Lung (tissue), 12 donors: ENCODE results near the gene CATSPER3. TPM values are rescaled to one million over a fixed set of nuclear protein-coding genes. Genes with fewer than 3 reads are reported as not detected.

Experiments used
- ATAC-seq: fragments of 200-7000 bp; cut with Tn5 transposase; one replicate; pipeline ENCODE4 v1.9.1; 2020; ENCODE audit warnings: moderate number of reproducible peaks; ENCODE audit not compliant: insufficient read depth, low FRiP score
- DNase-seq, 3 donors: peaks; one replicate each; pipeline ENCODE4 v3.0.0-alpha.2; 2013 to 2017
- H3K27ac ChIP-seq, 2 donors: one replicate each; pipeline ENCODE4 v1.5.1; 2013; ENCODE audit warnings: mild to moderate bottlenecking in 2 of 2, moderate library complexity in 2 of 2, control low read depth in 1 of 2, inconsistent platforms in 1 of 2, low read depth in 1 of 2, low read length in 1 of 2
- H3K27me3 ChIP-seq, 3 donors: one replicate each; pipeline ENCODE4 v1.5.1; 2013; ENCODE audit warnings: low read length in 2 of 3; ENCODE audit not compliant: control insufficient read depth in 3 of 3, insufficient read depth in 3 of 3
- H3K36me3 ChIP-seq, 4 donors: one replicate each; pipeline ENCODE4 v1.5.1; 2013; ENCODE audit warnings: low read length in 4 of 4, mild to moderate bottlenecking in 1 of 4, moderate library complexity in 1 of 4; ENCODE audit not compliant: control insufficient read depth in 4 of 4, insufficient read depth in 4 of 4
- H3K4me1 ChIP-seq, 5 donors: one replicate each; pipeline ENCODE4 v1.5.1; 2013; ENCODE audit warnings: low read length in 5 of 5, mild to moderate bottlenecking in 2 of 5, moderate library complexity in 1 of 5; ENCODE audit not compliant: control insufficient read depth in 5 of 5, insufficient read depth in 5 of 5
- H3K4me3 ChIP-seq: one replicate; pipeline ENCODE4 v1.5.1; 2013; ENCODE audit warnings: mild to moderate bottlenecking, control low read depth, moderate library complexity
- H3K9ac ChIP-seq, 2 donors: one replicate each; pipeline ENCODE4 v1.5.1; 2013; ENCODE audit warnings: low read length in 2 of 2, control low read depth in 1 of 2; ENCODE audit not compliant: insufficient read depth in 1 of 2
- H3K9me3 ChIP-seq, 4 donors: one replicate each; pipeline ENCODE4 v1.5.1; 2013; ENCODE audit warnings: low read length in 3 of 4, mild to moderate bottlenecking in 1 of 4, moderate library complexity in 1 of 4; ENCODE audit not compliant: control insufficient read depth in 4 of 4, insufficient read depth in 3 of 4
- WGBS, 2 donors: extraction: QIAGEN DNeasy Blood & Tissue Kit; methylation state at CpG; one replicate each; pipeline ENCODE4 v1.1.7; 2013; 5-methylcytosine and 5-hydroxymethylcytosine counted together
- polyA plus RNA-seq, 2 donors: library from polyadenylated mRNA; stranded (reverse); fragments of 200-250 nt; gene quantifications; one replicate each; pipeline ENCODE4 v1.2.1, GENCODE V29; 2013
- total RNA-seq, 2 donors: library from RNA; depleted of rRNA in 1 of 2; stranded (reverse); fragments of >200 nt in 1 of 2; gene quantifications; one replicate each; pipeline ENCODE4 v1.2.1, GENCODE V29; 2014 to 2021
- TF ChIP-seq, protein P1 (sequence below): IDR thresholded peaks from 2 replicates; pipeline ENCODE4 v1.5.1; 2012; ENCODE audit warnings: mild to moderate bottlenecking; ENCODE audit errors: control extremely low read depth, extremely low read depth
- donor health status: control.
- donor health status: control.
- donor health status: Bipolar disorder and iron deficiency.
- donor health status: healthy.
- donor health status: DM: yes; HTN: yes; CAD: no.

The CATSPER3 gene
- total and polyA plus RNA-seq, 4 donors = 0.38 to 0.61 (median 0.49) TPM

DNA sequence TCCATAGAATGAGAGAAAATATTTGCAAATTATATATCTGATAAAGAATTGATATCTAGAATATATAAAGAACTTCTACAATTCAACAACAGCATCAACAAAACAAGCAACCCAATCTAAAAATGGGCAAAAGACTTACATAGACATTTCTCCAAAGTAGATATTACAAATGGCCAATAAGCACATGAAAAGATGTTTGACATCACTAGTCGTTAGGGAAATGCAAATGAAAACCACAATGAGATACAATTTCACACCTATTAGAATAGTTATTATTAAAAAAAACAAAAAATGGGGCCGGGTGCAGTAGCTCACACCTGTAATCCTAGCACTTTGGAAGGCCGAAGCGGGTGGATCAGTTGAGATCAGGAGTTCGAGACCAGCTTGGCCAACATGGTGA is 24.4 kb downstream of the CATSPER3 start:
- Histone ChIP-seq H3K9ac (no peak overlapping the region), H3K9me3 (no peaks in the 10 kb centered on the region), H3K27ac (no peak overlapping the region), H3K36me3 (no peaks in the 10 kb centered on the region), H3K4me1 (peaks cover 0 to 4% (median 0%) of the 10 kb centered on the region in 5 donors), H3K4me3 (no peak overlapping the region), H3K27me3 (peaks cover 0 to 6% (median 3%) of the 10 kb centered on the region in 3 donors)
- WGBS, 2 donors = 92 to 96% methylated on average over 5 of the region's 5 CpGs
- no peak for ATAC-seq
- no peak for DNase-seq
- TF ChIP-seq, protein P1, sequence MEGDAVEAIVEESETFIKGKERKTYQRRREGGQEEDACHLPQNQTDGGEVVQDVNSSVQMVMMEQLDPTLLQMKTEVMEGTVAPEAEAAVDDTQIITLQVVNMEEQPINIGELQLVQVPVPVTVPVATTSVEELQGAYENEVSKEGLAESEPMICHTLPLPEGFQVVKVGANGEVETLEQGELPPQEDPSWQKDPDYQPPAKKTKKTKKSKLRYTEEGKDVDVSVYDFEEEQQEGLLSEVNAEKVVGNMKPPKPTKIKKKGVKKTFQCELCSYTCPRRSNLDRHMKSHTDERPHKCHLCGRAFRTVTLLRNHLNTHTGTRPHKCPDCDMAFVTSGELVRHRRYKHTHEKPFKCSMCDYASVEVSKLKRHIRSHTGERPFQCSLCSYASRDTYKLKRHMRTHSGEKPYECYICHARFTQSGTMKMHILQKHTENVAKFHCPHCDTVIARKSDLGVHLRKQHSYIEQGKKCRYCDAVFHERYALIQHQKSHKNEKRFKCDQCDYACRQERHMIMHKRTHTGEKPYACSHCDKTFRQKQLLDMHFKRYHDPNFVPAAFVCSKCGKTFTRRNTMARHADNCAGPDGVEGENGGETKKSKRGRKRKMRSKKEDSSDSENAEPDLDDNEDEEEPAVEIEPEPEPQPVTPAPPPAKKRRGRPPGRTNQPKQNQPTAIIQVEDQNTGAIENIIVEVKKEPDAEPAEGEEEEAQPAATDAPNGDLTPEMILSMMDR = no peak

DNA sequence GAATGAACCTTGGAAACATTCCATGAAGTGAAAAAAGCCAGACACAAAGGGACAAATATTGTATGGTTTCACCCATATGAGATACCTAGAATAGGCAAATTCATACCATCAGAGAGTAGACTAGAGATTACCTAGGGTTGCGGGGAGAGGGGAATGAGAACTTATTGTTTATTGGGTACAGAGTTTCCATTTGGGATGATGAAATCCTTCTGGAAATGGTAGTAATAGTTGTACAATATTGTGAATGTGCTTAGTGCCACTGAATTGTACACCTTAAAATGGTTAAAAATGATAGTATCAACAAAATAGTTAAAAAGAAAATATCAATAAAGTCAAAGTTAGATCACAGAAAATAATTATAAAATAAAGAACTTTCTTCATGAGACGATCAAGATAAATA is 25.5 kb downstream of the CATSPER3 start:
- no peak for DNase-seq

DNA sequence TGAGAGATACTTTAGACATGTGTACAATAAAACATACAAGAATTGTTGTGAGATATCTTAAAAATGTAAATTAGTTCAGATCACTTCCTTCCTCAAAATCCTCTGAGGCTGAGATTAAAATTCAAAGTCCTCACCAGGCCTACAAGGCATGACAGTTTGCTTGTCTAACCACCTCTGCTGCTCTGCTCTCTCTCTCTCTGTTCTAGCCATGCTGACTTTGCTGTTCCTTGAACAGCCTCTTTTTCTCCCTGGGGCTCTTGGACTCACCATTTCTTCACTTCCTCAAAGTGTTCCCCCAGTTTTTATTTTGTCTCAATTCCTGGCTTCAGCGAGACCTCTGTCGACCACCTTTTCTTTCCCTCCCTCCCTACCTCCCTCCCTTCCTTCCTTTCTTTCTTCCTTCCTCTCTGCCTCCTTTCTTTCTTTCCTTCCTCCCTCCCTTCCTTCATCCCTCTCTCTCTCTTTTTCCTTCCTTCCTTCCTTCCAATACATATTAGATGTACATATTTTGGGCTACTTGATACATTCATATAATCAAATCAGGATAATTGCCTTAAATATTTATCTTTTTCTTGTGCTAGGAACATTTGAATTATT is 27.0 kb downstream of the CATSPER3 start:
- no peak overlapping the region for H3K9ac ChIP-seq
- peaks cover 0 to 6% (median 3%) of the 10 kb centered on the region in 3 donors for H3K27me3 ChIP-seq
- peaks cover 0 to 4% (median 0%) of the 10 kb centered on the region in 5 donors for H3K4me1 ChIP-seq
- 27 to 50% methylated on average over 2 of the region's 2 CpGs for WGBS, 2 donors
- TF ChIP-seq, protein P1 = no peak
- ATAC-seq (no peak), DNase-seq (no peak)
- no peak overlapping the region for H3K27ac ChIP-seq
- H3K9me3 ChIP-seq = no peaks in the 10 kb centered on the region
- no peak overlapping the region for H3K4me3 ChIP-seq
- no peaks in the 10 kb centered on the region for H3K36me3 ChIP-seq

More for the DNA sequence above, 25.5 kb downstream of the CATSPER3 start:
- no peak overlapping the region for H3K27ac ChIP-seq
- ATAC-seq = no peak
- H3K9ac ChIP-seq = no peak overlapping the region
- TF ChIP-seq, protein P1 = no peak
- peaks cover 0 to 4% (median 0%) of the 10 kb centered on the region in 5 donors for H3K4me1 ChIP-seq
- 94 to 100% methylated on average over 2 of the region's 2 CpGs for WGBS, 2 donors
- H3K27me3 ChIP-seq = peaks cover 0 to 6% (median 3%) of the 10 kb centered on the region in 3 donors
- no peaks in the 10 kb centered on the region for H3K36me3 ChIP-seq
- no peaks in the 10 kb centered on the region for H3K9me3 ChIP-seq
- no peak overlapping the region for H3K4me3 ChIP-seq
